ENCODE data around the gene SEMA4G. TPM values are rescaled to one million over a fixed set of nuclear protein-coding genes. Genes with fewer than 3 reads are reported as not detected.

Gene SEMA4G
- total and polyA plus RNA-seq, 2 of the 13 experiments (the other 11 are each of a cell fraction or from before 2014, with no cell fraction given): 46.2 to 207 TPM

DNA sequence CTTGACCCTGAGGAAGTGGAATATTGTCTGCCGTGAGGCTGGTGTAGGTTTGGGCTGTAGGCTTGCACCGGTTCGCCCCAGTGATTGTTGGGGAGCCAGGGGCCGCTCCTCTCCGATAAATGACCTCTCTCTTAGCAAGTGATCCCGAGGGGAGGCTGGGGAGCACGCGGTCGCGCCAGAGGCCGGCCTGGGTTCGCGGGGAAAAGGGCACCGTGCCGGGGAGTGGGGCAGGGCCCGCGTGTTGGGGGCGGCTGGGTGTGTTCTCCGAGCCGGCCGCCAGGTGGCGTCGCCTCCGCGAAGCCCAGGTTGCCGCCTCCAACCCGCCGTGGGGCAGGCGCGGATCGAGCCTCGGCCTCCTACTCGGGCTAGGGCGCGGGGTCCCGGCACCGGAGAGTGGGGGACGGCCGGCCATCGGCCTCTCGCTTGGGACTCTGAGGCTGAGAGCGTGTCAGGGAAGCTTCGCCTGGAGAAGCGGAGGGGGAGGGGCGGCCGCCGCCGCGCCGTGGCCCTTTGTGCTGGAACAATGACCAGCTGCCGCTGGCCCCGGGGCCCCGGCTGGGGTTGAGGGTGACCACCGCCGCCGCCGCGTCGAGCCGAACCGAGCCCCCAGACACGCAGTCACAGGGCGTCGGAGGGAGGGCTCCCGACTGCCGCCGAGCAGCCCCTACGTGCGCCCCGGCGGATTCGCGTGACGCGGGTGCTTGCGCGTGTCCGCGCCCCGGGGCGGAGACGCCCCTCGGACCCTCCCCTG is 29.9 kb downstream of the SEMA4G start (continued):
- TF ChIP-seq, protein P1, sequence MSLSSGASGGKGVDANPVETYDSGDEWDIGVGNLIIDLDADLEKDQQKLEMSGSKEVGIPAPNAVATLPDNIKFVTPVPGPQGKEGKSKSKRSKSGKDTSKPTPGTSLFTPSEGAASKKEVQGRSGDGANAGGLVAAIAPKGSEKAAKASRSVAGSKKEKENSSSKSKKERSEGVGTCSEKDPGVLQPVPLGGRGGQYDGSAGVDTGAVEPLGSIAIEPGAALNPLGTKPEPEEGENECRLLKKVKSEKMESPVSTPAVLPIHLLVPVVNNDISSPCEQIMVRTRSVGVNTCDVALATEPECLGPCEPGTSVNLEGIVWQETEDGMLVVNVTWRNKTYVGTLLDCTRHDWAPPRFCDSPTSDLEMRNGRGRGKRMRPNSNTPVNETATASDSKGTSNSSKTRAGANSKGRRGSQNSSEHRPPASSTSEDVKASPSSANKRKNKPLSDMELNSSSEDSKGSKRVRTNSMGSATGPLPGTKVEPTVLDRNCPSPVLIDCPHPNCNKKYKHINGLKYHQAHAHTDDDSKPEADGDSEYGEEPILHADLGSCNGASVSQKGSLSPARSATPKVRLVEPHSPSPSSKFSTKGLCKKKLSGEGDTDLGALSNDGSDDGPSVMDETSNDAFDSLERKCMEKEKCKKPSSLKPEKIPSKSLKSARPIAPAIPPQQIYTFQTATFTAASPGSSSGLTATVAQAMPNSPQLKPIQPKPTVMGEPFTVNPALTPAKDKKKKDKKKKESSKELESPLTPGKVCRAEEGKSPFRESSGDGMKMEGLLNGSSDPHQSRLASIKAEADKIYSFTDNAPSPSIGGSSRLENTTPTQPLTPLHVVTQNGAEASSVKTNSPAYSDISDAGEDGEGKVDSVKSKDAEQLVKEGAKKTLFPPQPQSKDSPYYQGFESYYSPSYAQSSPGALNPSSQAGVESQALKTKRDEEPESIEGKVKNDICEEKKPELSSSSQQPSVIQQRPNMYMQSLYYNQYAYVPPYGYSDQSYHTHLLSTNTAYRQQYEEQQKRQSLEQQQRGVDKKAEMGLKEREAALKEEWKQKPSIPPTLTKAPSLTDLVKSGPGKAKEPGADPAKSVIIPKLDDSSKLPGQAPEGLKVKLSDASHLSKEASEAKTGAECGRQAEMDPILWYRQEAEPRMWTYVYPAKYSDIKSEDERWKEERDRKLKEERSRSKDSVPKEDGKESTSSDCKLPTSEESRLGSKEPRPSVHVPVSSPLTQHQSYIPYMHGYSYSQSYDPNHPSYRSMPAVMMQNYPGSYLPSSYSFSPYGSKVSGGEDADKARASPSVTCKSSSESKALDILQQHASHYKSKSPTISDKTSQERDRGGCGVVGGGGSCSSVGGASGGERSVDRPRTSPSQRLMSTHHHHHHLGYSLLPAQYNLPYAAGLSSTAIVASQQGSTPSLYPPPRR (CRISPR knock-in tag; IDR thresholded peaks at IDR 0.05; ENCODE audit: borderline replicate concordance): peak; percentile 54
- TF ChIP-seq POGZ (CRISPR knock-in tag; IDR thresholded peaks at IDR 0.05) (no peak; the same call in 1 of the 2 replicates), TFDP1 (CRISPR knock-in tag; IDR thresholded peaks at IDR 0.05; ENCODE audit: borderline replicate concordance) (peak; percentile 71; the same call in 1 of the 2 replicates), MEIS1 (CRISPR knock-in tag; IDR thresholded peaks at IDR 0.05; ENCODE audit: borderline replicate concordance) (peak; percentile 76; the same call in 1 of the 2 replicates), RFX5 (IDR thresholded peaks at IDR 0.05; ENCODE audit: low read depth, low read length) (no peak), TRIM24 (CRISPR knock-in tag; IDR thresholded peaks at IDR 0.05) (no peak), REL (CRISPR knock-in tag; conservative IDR thresholded peaks at IDR 0.05) (no peak), THAP11 (CRISPR knock-in tag; IDR thresholded peaks at IDR 0.05) (0 out of 2 replicates have a peak, but pooled peaks have one; percentile 31), ZNF563 (CRISPR knock-in tag; IDR thresholded peaks at IDR 0.05) (peak; percentile 97), SMYD3 (CRISPR knock-in tag; IDR thresholded peaks at IDR 0.05) (0 out of 2 replicates have a peak, but pooled peaks have one; percentile 59), ZNF292 (CRISPR knock-in tag; IDR thresholded peaks at IDR 0.05; ENCODE audit: borderline replicate concordance, low read depth) (no peak), ZNF780A (CRISPR knock-in tag; IDR thresholded peaks at IDR 0.05) (peak; percentile 81; the same call in 1 of the 2 replicates), HOXD1 (CRISPR knock-in tag; IDR thresholded peaks at IDR 0.05) (no peak; the same call in 1 of the 2 replicates), ZNF724P (CRISPR knock-in tag; IDR thresholded peaks at IDR 0.05; ENCODE audit: borderline replicate concordance) (no peak; the same call in 1 of the 2 replicates), ZNF552 (CRISPR knock-in tag; IDR thresholded peaks at IDR 0.05; ENCODE audit: borderline replicate concordance) (peak; percentile 22; the same call in 1 of the 2 replicates), ZSCAN25 (CRISPR knock-in tag; IDR thresholded peaks at IDR 0.05) (no peak; the same call in 1 of the 2 replicates), RNF2 (conservative IDR thresholded peaks at IDR 0.05; ENCODE audit: low read depth) (0 out of 2 replicates have a peak, but pooled peaks have one; percentile 38), ESRRA (CRISPR knock-in tag; IDR thresholded peaks at IDR 0.05; ENCODE audit: low read depth) (peak; percentile 60; the same call in 1 of the 2 replicates)
- TF ChIP-seq, protein P2, sequence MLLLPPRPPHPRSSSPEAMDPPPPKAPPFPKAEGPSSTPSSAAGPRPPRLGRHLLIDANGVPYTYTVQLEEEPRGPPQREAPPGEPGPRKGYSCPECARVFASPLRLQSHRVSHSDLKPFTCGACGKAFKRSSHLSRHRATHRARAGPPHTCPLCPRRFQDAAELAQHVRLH (CRISPR knock-in tag; IDR thresholded peaks at IDR 0.05; ENCODE audit: borderline replicate concordance, low read depth): peak; percentile 87
- TF ChIP-seq, protein P3, sequence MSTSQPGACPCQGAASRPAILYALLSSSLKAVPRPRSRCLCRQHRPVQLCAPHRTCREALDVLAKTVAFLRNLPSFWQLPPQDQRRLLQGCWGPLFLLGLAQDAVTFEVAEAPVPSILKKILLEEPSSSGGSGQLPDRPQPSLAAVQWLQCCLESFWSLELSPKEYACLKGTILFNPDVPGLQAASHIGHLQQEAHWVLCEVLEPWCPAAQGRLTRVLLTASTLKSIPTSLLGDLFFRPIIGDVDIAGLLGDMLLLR (CRISPR knock-in tag; IDR thresholded peaks at IDR 0.05): no peak; the same call in 1 of the 2 replicates
- TF ChIP-seq, protein P4, sequence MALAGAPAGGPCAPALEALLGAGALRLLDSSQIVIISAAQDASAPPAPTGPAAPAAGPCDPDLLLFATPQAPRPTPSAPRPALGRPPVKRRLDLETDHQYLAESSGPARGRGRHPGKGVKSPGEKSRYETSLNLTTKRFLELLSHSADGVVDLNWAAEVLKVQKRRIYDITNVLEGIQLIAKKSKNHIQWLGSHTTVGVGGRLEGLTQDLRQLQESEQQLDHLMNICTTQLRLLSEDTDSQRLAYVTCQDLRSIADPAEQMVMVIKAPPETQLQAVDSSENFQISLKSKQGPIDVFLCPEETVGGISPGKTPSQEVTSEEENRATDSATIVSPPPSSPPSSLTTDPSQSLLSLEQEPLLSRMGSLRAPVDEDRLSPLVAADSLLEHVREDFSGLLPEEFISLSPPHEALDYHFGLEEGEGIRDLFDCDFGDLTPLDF (CRISPR knock-in tag; IDR thresholded peaks at IDR 0.05): 0 out of 2 replicates have a peak, but pooled peaks have one; percentile 49
